GM10248 (cell line): ENCODE measurements around the gene SLITRK1.

ENCODE experiments used
- CTCF ChIA-PET: fragments of 300-600 bp; sonication (Branson Sonifier 250); formaldehyde crosslinking; extraction: SDS; loops from one replicate; lab custom pipeline; 2021; ENCODE audit warnings: antibody characterized with exemption; lab: Yijun Ruan, JAX
- POLR2A ChIA-PET: fragments of 350-650 bp; sonication (Branson Sonifier 250); formaldehyde crosslinking; extraction: SDS; loops from one replicate; lab custom pipeline; 2020; ENCODE audit warnings: antibody characterized with exemption; lab: Yijun Ruan, JAX
- DNase-seq: peaks from one replicate; pipeline ENCODE4 v3.0.0; 2012; ENCODE audit errors: extremely low spot score
- CTCF ChIP-seq: IDR thresholded peaks from 2 replicates; pipeline ENCODE4 v1.5.1; 2012; ENCODE audit warnings: mild to moderate bottlenecking, low read depth; ENCODE audit errors: extremely low read depth, missing control alignments, control extremely low read depth

SLITRK1 gene

DNA sequence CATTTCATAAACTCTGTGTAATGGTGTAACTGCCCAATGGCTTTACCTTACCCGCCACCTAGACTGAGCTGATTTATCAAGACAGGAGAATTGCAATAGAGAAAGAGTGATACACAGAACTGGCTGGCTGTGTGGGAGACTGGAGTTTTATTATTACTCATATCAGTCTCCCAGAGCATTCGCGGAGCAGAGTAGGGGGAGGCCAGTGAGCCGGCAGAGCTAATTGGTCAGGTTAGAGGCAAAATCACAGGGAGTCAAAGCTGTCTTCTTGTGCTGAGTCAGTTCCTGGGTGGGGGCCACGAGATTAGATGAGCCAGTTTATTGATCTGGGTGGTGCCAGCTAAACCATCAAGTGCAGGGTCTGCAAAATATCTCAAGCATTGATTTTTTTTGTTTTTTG is 23.4 kb upstream of the SLITRK1 start:
- ChIA-PET POLR2A (no interaction called here), CTCF (no interaction called here)
- TF ChIP-seq CTCF: no peak
- no peak for DNase-seq

DNA sequence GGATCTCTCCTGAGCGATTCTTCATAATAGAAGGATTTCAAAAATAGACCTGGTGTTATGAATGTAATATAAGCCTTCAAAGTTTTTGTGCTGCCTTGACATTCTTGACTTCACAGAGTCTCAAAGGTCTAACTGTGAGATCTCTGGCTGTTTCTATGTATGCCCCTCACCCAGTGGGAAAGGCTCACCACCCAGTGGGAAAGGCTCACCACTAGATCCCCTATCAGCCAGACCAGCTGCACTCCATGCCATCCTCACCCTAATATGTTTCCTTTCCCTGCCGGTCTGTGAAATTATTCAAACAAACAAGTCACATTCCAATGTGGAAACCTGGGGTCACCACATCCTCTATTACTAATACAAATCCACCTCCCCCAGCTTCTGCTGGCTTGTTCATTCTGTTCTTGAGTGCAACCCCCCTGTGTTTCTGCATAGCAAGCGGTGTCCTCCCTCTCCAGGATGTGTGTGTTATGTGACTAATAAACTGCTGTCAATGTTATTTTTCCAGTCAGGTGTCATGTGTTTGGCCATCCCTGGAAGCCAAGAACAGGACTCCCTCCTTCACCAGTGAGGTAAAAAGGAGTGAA is 13.8 kb upstream of the SLITRK1 start:
- no peak for DNase-seq
- ChIA-PET POLR2A (no interaction called here), CTCF (no interaction called here)
- no peak for TF ChIP-seq CTCF

DNA sequence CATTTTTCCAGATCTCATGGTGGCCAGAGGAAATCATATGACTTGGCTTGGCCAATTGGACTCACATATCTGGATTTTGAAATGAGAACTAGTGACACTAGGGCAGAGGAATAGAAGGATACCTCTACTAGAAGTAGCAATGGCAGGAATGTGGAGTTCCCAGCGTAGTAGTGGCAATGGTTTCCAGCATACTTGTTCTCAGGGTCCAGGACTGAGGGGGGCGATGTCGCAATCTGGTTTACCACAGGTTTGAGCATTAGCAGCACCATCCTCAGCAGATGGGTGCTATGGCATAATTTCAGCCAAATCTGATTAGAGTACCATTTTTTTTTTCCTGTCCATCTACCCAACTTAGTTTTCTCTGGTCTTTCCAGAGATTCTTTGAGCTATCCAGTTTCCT is 8.1 kb upstream of the SLITRK1 start:
- POLR2A ChIA-PET: no interaction called here
- DNase-seq: no peak

GRCh38 chr13:83884141-83884540 is 1.9 kb upstream of the SLITRK1 start:
- no peak for TF ChIP-seq CTCF
- ChIA-PET CTCF (no interaction called here), POLR2A (no interaction called here)
- no peak for DNase-seq

More for the DNA sequence above, 8.1 kb upstream of the SLITRK1 start:
- TF ChIP-seq CTCF: no peak
- CTCF ChIA-PET: no interaction called here

- no peak for TF ChIP-seq CTCF
- ChIA-PET CTCF (no interaction called here), POLR2A (no interaction called here)
- no peak for DNase-seq
Observed at GRCh38 chr13:83883061-83883523, 818 bp upstream of the SLITRK1 start.

- ChIA-PET CTCF (no interaction called here), POLR2A (no interaction called here)
- DNase-seq: no peak
- TF ChIP-seq CTCF: no peak
Observed at GRCh38 chr13:83882606-83882959, 309 bp upstream of the SLITRK1 start.

- no peak for DNase-seq
- TF ChIP-seq CTCF: no peak
- ChIA-PET POLR2A (no interaction called here), CTCF (no interaction called here)
Observed at GRCh38 chr13:83881140-83881684, 1.1 kb downstream of the SLITRK1 start.
